HEK293 (cell line): ENCODE measurements around the gene CASKIN2.

Experiments
- BCL11A ChIP-seq: fragments of 450-650 bp; formaldehyde crosslinking; IDR thresholded peaks from 2 replicates; pipeline ENCODE4 v1.5.1; 2016; ENCODE audit warnings: low read depth, missing biosample characterization, missing genetic modification characterization
- INSM2 ChIP-seq: fragments of 450-650 bp; formaldehyde crosslinking; IDR thresholded peaks from 2 replicates; pipeline ENCODE4 v1.5.1; 2016; ENCODE audit warnings: missing biosample characterization, missing genetic modification characterization
- KLF8 ChIP-seq: fragments of 450-650 bp; formaldehyde crosslinking; IDR thresholded peaks from 2 replicates; pipeline ENCODE4 v1.5.1; 2016; ENCODE audit warnings: missing biosample characterization, missing genetic modification characterization
- OSR2 ChIP-seq: fragments of 450-650 bp; formaldehyde crosslinking; IDR thresholded peaks from 2 replicates; pipeline ENCODE4 v1.5.1; 2016; ENCODE audit warnings: missing biosample characterization, missing genetic modification characterization
- SALL2 ChIP-seq: fragments of 450-650 bp; formaldehyde crosslinking; IDR thresholded peaks from 2 replicates; pipeline ENCODE4 v1.5.0; 2017; ENCODE audit warnings: missing biosample characterization, mild to moderate bottlenecking, missing genetic modification characterization, borderline replicate concordance
- ZBTB7A ChIP-seq: fragments of 450-650 bp; formaldehyde crosslinking; IDR thresholded peaks from 2 replicates; pipeline ENCODE4 v1.5.1; 2016; ENCODE audit warnings: low read depth, missing biosample characterization, missing genetic modification characterization
- ZFP69B ChIP-seq: fragments of 450-650 bp; formaldehyde crosslinking; IDR thresholded peaks from 2 replicates; pipeline ENCODE4 v1.5.1; 2016; ENCODE audit warnings: missing biosample characterization, missing genetic modification characterization
- ZNF132 ChIP-seq: fragments of 450-650 bp; formaldehyde crosslinking; IDR thresholded peaks from 2 replicates; pipeline ENCODE4 v1.5.1; 2017; ENCODE audit warnings: missing biosample characterization, missing genetic modification characterization, borderline replicate concordance
- ZNF138 ChIP-seq: fragments of 450-650 bp; formaldehyde crosslinking; IDR thresholded peaks from 2 replicates; pipeline ENCODE4 v1.5.1; 2016; ENCODE audit warnings: missing biosample characterization, missing genetic modification characterization, borderline replicate concordance
- ZNF174 ChIP-seq: fragments of 450-650 bp; formaldehyde crosslinking; IDR thresholded peaks from 2 replicates; pipeline ENCODE4 v1.5.0; 2017; ENCODE audit warnings: missing biosample characterization, mild to moderate bottlenecking, missing genetic modification characterization
- ZNF175 ChIP-seq: fragments of 450-650 bp; formaldehyde crosslinking; IDR thresholded peaks from 2 replicates; pipeline ENCODE4 v1.5.1; 2016; ENCODE audit warnings: missing biosample characterization, missing genetic modification characterization
- ZNF223 ChIP-seq: fragments of 450-650 bp; formaldehyde crosslinking; IDR thresholded peaks from 2 replicates; pipeline ENCODE4 v1.5.1; 2016; ENCODE audit warnings: missing biosample characterization, missing genetic modification characterization
- ZNF24 ChIP-seq: fragments of 450-650 bp; formaldehyde crosslinking; IDR thresholded peaks from 2 replicates; pipeline ENCODE4 v1.5.1; 2016; ENCODE audit warnings: missing biosample characterization, missing genetic modification characterization
- ZNF266 ChIP-seq: fragments of 450-650 bp; formaldehyde crosslinking; IDR thresholded peaks from 2 replicates; pipeline ENCODE4 v1.5.1; 2016; ENCODE audit warnings: missing biosample characterization, missing genetic modification characterization, low read depth
- ZNF324 ChIP-seq: fragments of 450-650 bp; formaldehyde crosslinking; IDR thresholded peaks from 2 replicates; pipeline ENCODE4 v1.5.1; 2016; ENCODE audit warnings: missing biosample characterization, missing genetic modification characterization
- ZNF362 ChIP-seq: fragments of 450-650 bp; formaldehyde crosslinking; IDR thresholded peaks from 2 replicates; pipeline ENCODE4 v1.5.1; 2016; ENCODE audit warnings: missing biosample characterization, missing genetic modification characterization
- ZNF394 ChIP-seq: fragments of 450-650 bp; formaldehyde crosslinking; IDR thresholded peaks from 2 replicates; pipeline ENCODE4 v1.5.1; 2016; ENCODE audit warnings: missing biosample characterization, missing genetic modification characterization, mild to moderate bottlenecking, moderate library complexity, borderline replicate concordance
- ZNF433 ChIP-seq: fragments of 450-650 bp; formaldehyde crosslinking; IDR thresholded peaks from 2 replicates; pipeline ENCODE4 v1.5.1; 2016; ENCODE audit warnings: missing biosample characterization, missing genetic modification characterization, low read depth
- ZNF488 ChIP-seq: fragments of 450-650 bp; formaldehyde crosslinking; IDR thresholded peaks from 2 replicates; pipeline ENCODE4 v1.5.1; 2016; ENCODE audit warnings: missing biosample characterization, missing genetic modification characterization
- ZNF518A ChIP-seq: fragments of 450-650 bp; formaldehyde crosslinking; conservative IDR thresholded peaks from 2 replicates; pipeline ENCODE4 v1.5.1; 2016; ENCODE audit warnings: low read depth, missing biosample characterization, missing genetic modification characterization
- ZNF529 ChIP-seq: fragments of 450-650 bp; formaldehyde crosslinking; IDR thresholded peaks from 2 replicates; pipeline ENCODE4 v1.5.1; 2017; ENCODE audit warnings: missing genetic modification characterization, missing biosample characterization; ENCODE audit not compliant: insufficient replicate concordance
- ZNF600 ChIP-seq: fragments of 450-650 bp; formaldehyde crosslinking; IDR thresholded peaks from 2 replicates; pipeline ENCODE4 v1.5.1; 2016; ENCODE audit warnings: missing biosample characterization, missing genetic modification characterization
- ZNF624 ChIP-seq: fragments of 450-650 bp; formaldehyde crosslinking; IDR thresholded peaks from 2 replicates; pipeline ENCODE4 v1.5.1; 2017; ENCODE audit warnings: missing biosample characterization, missing genetic modification characterization
- ZNF626 ChIP-seq: fragments of 450-650 bp; sonication (Bioruptor Pico); formaldehyde crosslinking; IDR thresholded peaks from 2 replicates; pipeline ENCODE4 v1.5.1; 2018; ENCODE audit warnings: missing biosample characterization, missing genetic modification characterization, inconsistent platforms
- ZNF645 ChIP-seq: fragments of 450-650 bp; formaldehyde crosslinking; IDR thresholded peaks from 2 replicates; pipeline ENCODE4; 2016; ENCODE audit warnings: missing biosample characterization, missing genetic modification characterization
- ZNF692 ChIP-seq: fragments of 450-650 bp; formaldehyde crosslinking; IDR thresholded peaks from 2 replicates; pipeline ENCODE4 v1.5.1; 2016; ENCODE audit warnings: missing biosample characterization, missing genetic modification characterization
- ZNF776 ChIP-seq: fragments of 450-650 bp; formaldehyde crosslinking; IDR thresholded peaks from 2 replicates; pipeline ENCODE4 v1.5.0; 2017; ENCODE audit warnings: missing biosample characterization, missing genetic modification characterization, borderline replicate concordance
- ZSCAN30 ChIP-seq: fragments of 450-650 bp; IDR thresholded peaks from 2 replicates; pipeline ENCODE4 v1.5.1; 2018; ENCODE audit warnings: missing biosample characterization, mild to moderate bottlenecking, missing genetic modification characterization, moderate library complexity

Gene CASKIN2

GRCh38 chr17:75524970-75525805 is 9.9 kb upstream of the CASKIN2 start, which contains the start of gene LLGL2 (continued):
- TF ChIP-seq ZNF138 (tag by site-specific recombination): no peak
- 0 out of 2 replicates have a peak, but pooled peaks have one; percentile 45 for TF ChIP-seq INSM2
- no peak for TF ChIP-seq ZNF776 (tag by site-specific recombination)
- peak; percentile 60; the same call in 1 of the 2 replicates for TF ChIP-seq BCL11A (tag by site-specific recombination)
- TF ChIP-seq ZNF266: no peak
- TF ChIP-seq ZNF324 (tag by site-specific recombination): peak; percentile 67; the same call in 1 of the 2 replicates
- TF ChIP-seq ZNF362 (tag by site-specific recombination): no peak
- TF ChIP-seq ZNF624 (tag by site-specific recombination): no peak
- peak; percentile 54 for TF ChIP-seq ZSCAN30 (tag by site-specific recombination)
- TF ChIP-seq KLF8 (tag by site-specific recombination): peak; percentile 89; the same call in 1 of the 2 replicates
- no peak for TF ChIP-seq ZNF223 (tag by site-specific recombination)
- TF ChIP-seq ZNF24 (tag by site-specific recombination): peak; percentile 77
- peak; percentile 94 for TF ChIP-seq ZNF600 (tag by site-specific recombination)
- TF ChIP-seq ZFP69B (tag by site-specific recombination): no peak; the same call in 1 of the 2 replicates
- no peak for TF ChIP-seq ZNF645 (tag by site-specific recombination)
- no peak for TF ChIP-seq SALL2 (tag by site-specific recombination)
- TF ChIP-seq ZBTB7A: peak; percentile 92
- no peak for TF ChIP-seq ZNF132 (tag by site-specific recombination)
- TF ChIP-seq ZNF433 (tag by site-specific recombination): no peak
- no peak for TF ChIP-seq ZNF174 (tag by site-specific recombination)
- TF ChIP-seq ZNF692 (tag by site-specific recombination): peak; percentile 65
- no peak for TF ChIP-seq ZNF175 (tag by site-specific recombination)
- TF ChIP-seq OSR2 (tag by site-specific recombination): peak; percentile 23; the same call in 1 of the 2 replicates
- no peak for TF ChIP-seq ZNF488 (tag by site-specific recombination)
- no peak for TF ChIP-seq ZNF394
- TF ChIP-seq ZNF529 (tag by site-specific recombination): no peak
- no peak for TF ChIP-seq ZNF626
- no peak for TF ChIP-seq ZNF518A (tag by site-specific recombination)
